GM19463 (cell line): Measurements from ENCODE around the gene CCDC102A.
"Not testable (repeated sequence)": the region's sequence is repeated elsewhere in the genome, so short reads cannot be mapped to it uniquely, and the experiment has no call there.

Experiments
- ATAC-seq: cut with Tn5 transposase; IDR thresholded peaks from one replicate; pipeline ENCODE4 v1.9.1; 2021; ENCODE audit warnings: mild to moderate bottlenecking, moderate library complexity; ENCODE audit not compliant: unreplicated experiment

The CCDC102A gene

GRCh38 chr16:57504001-57504400 lies 32.4 kb downstream of the CCDC102A start:
- no peak for ATAC-seq

- ATAC-seq = no peak
Measured at GRCh38 chr16:57503366-57503765, 33.0 kb downstream of the CCDC102A start.

- no peak for ATAC-seq
Measured at GRCh38 chr16:57502048-57502775, 34.2 kb downstream of the CCDC102A start.

GRCh38 chr16:57501492-57501891 lies 34.9 kb downstream of the CCDC102A start:
- no peak for ATAC-seq

GRCh38 chr16:57500578-57501111 lies 35.7 kb downstream of the CCDC102A start:
- no peak for ATAC-seq

- ATAC-seq = not testable (repeated sequence)
Measured at GRCh38 chr16:57499941-57500340, 36.4 kb downstream of the CCDC102A start.

GRCh38 chr16:57498031-57498430 lies 38.3 kb downstream of the CCDC102A start:
- ATAC-seq = no peak

- ATAC-seq = no peak
Measured at GRCh38 chr16:57497121-57497520, 39.2 kb downstream of the CCDC102A start.

- no peak for ATAC-seq
Measured at GRCh38 chr16:57493767-57494166, 42.6 kb downstream of the CCDC102A start.

- ATAC-seq = no peak
Measured at GRCh38 chr16:57489229-57489628, 47.1 kb downstream of the CCDC102A start.

GRCh38 chr16:57486858-57487834 lies 49.2 kb downstream of the CCDC102A start:
- no peak for ATAC-seq

- peak; percentile 93 for ATAC-seq
Measured at GRCh38 chr16:57485916-57486857, 50.2 kb downstream of the CCDC102A start, which contains the start of gene DOK4. Gene DOK4, minus strand, starts transcription at chr16:57486493. Its CDS starts 6,986 bp downstream, at chr16:57479507.

- ATAC-seq = no peak
Measured at GRCh38 chr16:57485091-57485915, 51.1 kb downstream of the CCDC102A start.

- no peak for ATAC-seq
Measured at GRCh38 chr16:57484515-57485005, 51.8 kb downstream of the CCDC102A start.

- ATAC-seq = no peak
Measured at GRCh38 chr16:57483725-57484514, 52.5 kb downstream of the CCDC102A start.

GRCh38 chr16:57482845-57483545 lies 53.4 kb downstream of the CCDC102A start:
- ATAC-seq = no peak

GRCh38 chr16:57481421-57481820 lies 55.0 kb downstream of the CCDC102A start:
- no peak for ATAC-seq

- ATAC-seq = no peak
Measured at GRCh38 chr16:57480754-57481230, 55.6 kb downstream of the CCDC102A start.
